Thoracic aorta (tissue), 2 donors: Measurements from ENCODE around the gene BMP6. TPM values are rescaled to one million over a fixed set of nuclear protein-coding genes. Genes with fewer than 3 reads are reported as not detected.
"Not testable (repeated sequence)": the region's sequence is repeated elsewhere in the genome, so short reads cannot be mapped to it uniquely, and the experiment has no call there.

Source experiments
- ATAC-seq: fragments of 150-250 bp; one replicate; pipeline ENCODE4 v1.8.0; 2017; ENCODE audit warnings: low read depth; ENCODE audit not compliant: insufficient number of reproducible peaks, low FRiP score
- DNase-seq: peaks from one replicate; pipeline ENCODE4 v3.0.0-alpha.2; 2020; ENCODE audit warnings: low spot score
- H3K27ac ChIP-seq, 2 donors: fragments of 200-600 bp; sonication (generic); 1 replicate in 1 of 2; 2 replicates in 1 of 2; pipeline ENCODE4 v1.5.1; 2016; ENCODE audit warnings: mild to moderate bottlenecking in 2 of 2, moderate library complexity in 2 of 2
- H3K27me3 ChIP-seq: fragments of 200-600 bp; sonication (generic); replicated peaks from 2 replicates; pipeline ENCODE4 v1.6.0; 2016; ENCODE audit warnings: mild to moderate bottlenecking; ENCODE audit not compliant: insufficient read depth
- H3K36me3 ChIP-seq: fragments of 200-600 bp; sonication (generic); one replicate; pipeline ENCODE4 v1.5.1; 2016
- H3K4me1 ChIP-seq, 2 donors: fragments of 200-600 bp; sonication (generic); 1 replicate in 1 of 2; 2 replicates in 1 of 2; pipeline versions ENCODE4 v1.5.1 to v1.6.0; 2016; ENCODE audit warnings: low read depth in 2 of 2, mild to moderate bottlenecking in 1 of 2; ENCODE audit not compliant: control insufficient read depth in 1 of 2
- H3K4me3 ChIP-seq: fragments of 200-600 bp; sonication (generic); 2 replicates; pipeline ENCODE4 v1.5.1; 2016; ENCODE audit warnings: mild to moderate bottlenecking
- H3K9me3 ChIP-seq: fragments of 200-600 bp; sonication (generic); 2 replicates; pipeline ENCODE4 v1.5.1; 2016
- total RNA-seq, 2 donors: library from RNA; depleted of rRNA; stranded (reverse); fragments of >200 nt; gene quantifications; one replicate each; pipeline versions ENCODE4 v1.1.0 to v1.2.3, GENCODE V29; 2016
- TF ChIP-seq, protein P1 (sequence below): fragments of 200-600 bp; sonication (generic); IDR thresholded peaks from one replicate; pipeline ENCODE4 v1.5.1; 2019; ENCODE audit warnings: antibody characterized with exemption

The BMP6 gene
- total RNA-seq, 2 donors from 2014 or later, result 4.7 TPM

- no peaks in the 10 kb centered on the region for H3K27me3 ChIP-seq
- H3K4me1 ChIP-seq, result peaks cover 0 to 4% of the 10 kb centered on the region in 2 donors
- no peak overlapping the region for H3K4me3 ChIP-seq
- no peaks in the 10 kb centered on the region for H3K9me3 ChIP-seq
- ATAC-seq (no peak), DNase-seq (no peak)
- H3K36me3 ChIP-seq, result no peaks in the 10 kb centered on the region
- no peak overlapping the region for H3K27ac ChIP-seq
- TF ChIP-seq, protein P1, sequence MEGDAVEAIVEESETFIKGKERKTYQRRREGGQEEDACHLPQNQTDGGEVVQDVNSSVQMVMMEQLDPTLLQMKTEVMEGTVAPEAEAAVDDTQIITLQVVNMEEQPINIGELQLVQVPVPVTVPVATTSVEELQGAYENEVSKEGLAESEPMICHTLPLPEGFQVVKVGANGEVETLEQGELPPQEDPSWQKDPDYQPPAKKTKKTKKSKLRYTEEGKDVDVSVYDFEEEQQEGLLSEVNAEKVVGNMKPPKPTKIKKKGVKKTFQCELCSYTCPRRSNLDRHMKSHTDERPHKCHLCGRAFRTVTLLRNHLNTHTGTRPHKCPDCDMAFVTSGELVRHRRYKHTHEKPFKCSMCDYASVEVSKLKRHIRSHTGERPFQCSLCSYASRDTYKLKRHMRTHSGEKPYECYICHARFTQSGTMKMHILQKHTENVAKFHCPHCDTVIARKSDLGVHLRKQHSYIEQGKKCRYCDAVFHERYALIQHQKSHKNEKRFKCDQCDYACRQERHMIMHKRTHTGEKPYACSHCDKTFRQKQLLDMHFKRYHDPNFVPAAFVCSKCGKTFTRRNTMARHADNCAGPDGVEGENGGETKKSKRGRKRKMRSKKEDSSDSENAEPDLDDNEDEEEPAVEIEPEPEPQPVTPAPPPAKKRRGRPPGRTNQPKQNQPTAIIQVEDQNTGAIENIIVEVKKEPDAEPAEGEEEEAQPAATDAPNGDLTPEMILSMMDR, result no peak
Measured at GRCh38 chr6:7812623-7813022, 86.7 kb downstream of the BMP6 start.

DNA sequence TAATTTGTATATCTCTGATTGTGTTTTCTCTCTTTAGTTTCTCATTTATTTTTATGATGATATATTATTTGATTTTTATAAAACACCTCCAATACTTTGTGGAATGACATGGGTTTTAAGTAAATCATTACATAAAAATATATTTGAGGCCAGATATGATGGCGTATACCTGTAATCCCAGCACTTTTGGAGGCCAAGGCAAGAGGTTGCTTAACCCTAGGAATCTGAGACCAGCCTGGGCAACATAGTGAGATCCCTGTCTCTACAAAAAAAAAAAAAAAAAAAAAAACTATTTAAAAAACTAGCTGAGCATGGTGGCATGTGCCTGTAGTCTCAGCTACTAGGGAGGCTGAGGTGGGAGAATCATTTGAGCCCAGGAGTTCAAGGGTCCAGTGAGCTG lies 87.3 kb downstream of the BMP6 start:
- TF ChIP-seq, protein P1, result no peak
- Histone ChIP-seq H3K4me1 (peaks cover 0 to 4% of the 10 kb centered on the region in 2 donors), H3K4me3 (no peak overlapping the region), H3K27me3 (no peaks in the 10 kb centered on the region), H3K9me3 (no peaks in the 10 kb centered on the region), H3K27ac (no peak overlapping the region), H3K36me3 (no peaks in the 10 kb centered on the region)
- ATAC-seq, result no peak
- DNase-seq, result no peak

- TF ChIP-seq, protein P1, result no peak
- ATAC-seq (no peak), DNase-seq (no peak)
Measured at GRCh38 chr6:7813704-7814103, 87.8 kb downstream of the BMP6 start.

DNA sequence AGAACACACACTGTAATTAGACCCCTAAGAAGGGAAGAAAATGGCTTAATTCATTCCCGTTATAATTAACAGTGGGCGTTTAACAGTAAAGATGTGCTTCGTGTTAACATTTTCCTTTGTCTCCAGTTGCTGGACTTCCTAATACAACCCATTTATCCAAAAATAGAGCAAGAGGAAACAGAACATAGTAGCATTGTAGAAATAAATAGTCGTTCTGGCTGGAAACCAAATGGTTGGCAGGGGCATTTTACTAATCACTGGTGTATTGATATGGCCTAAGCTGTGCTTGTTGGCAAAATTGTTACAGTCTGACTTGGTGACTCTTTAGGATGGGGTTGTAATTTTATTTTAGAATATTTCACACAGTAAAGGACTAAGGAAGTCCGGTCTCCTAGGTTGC lies 89.8 kb downstream of the BMP6 start:
- no peaks in the 10 kb centered on the region for H3K36me3 ChIP-seq
- peaks cover 0 to 4% of the 10 kb centered on the region in 2 donors for H3K4me1 ChIP-seq
- H3K9me3 ChIP-seq, result no peaks in the 10 kb centered on the region
- no peak overlapping the region for H3K27ac ChIP-seq
- TF ChIP-seq, protein P1, result no peak
- no peak overlapping the region for H3K4me3 ChIP-seq
- ATAC-seq, result no peak
- H3K27me3 ChIP-seq, result no peaks in the 10 kb centered on the region
- no peak for DNase-seq

More at GRCh38 chr6:7813704-7814103, 87.8 kb downstream of the BMP6 start:
- H3K4me1 ChIP-seq, result peaks cover 0 to 4% of the 10 kb centered on the region in 2 donors
- H3K27ac ChIP-seq, result no peak overlapping the region
- no peaks in the 10 kb centered on the region for H3K36me3 ChIP-seq
- H3K4me3 ChIP-seq, result no peak overlapping the region
- no peaks in the 10 kb centered on the region for H3K27me3 ChIP-seq
- H3K9me3 ChIP-seq, result no peaks in the 10 kb centered on the region

DNA sequence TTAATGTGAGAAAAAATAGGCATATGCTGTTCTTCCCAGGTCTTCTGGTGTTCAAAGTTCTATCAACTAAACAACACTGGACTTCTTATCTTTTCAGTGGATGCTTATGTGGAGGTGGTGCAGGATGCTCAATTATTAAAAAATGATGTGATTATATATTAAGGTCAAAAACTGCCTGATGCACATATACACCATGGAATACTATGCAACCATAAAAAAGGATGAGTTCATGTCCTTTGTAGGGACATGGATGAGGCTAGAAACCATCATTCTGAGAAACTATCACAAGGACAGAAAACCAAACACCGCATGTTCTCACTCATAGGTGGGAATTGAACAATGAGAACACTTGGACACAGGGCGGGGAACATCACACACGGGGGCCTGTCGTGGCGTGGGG lies 91.3 kb downstream of the BMP6 start:
- H3K4me3 ChIP-seq, H3K9me3 ChIP-seq, H3K27ac ChIP-seq, H3K36me3 ChIP-seq, ATAC-seq, H3K27me3 ChIP-seq, H3K4me1 ChIP-seq, DNase-seq: not testable (repeated sequence)
